NCI-H82 treated with DMSO at 0.1 percent for 48 hours (cell line): ENCODE measurements around the gene HLA-DMB.
A peak's percentile ranks its signal among the peaks of the same experiment; 100 is the strongest.
"Not testable (repeated sequence)": the region's sequence is repeated elsewhere in the genome, so short reads cannot be mapped to it uniquely, and the experiment has no call there.

Source experiments
- DNase-seq: peaks from one replicate; lab custom pipeline; 2025; ENCODE audit not compliant: unreplicated experiment; lab: John Stamatoyannopoulos, UW

HLA-DMB gene

GRCh38 chr6:32952817-32953739, 12.2 kb upstream of the HLA-DMB start, which contains the start of gene HLA-DMA:
HLA-DMA (minus strand) TSS chr6:32953097; CDS start chr6:32953036, 61 bp downstream.
- peak; percentile 16 for DNase-seq

DNA sequence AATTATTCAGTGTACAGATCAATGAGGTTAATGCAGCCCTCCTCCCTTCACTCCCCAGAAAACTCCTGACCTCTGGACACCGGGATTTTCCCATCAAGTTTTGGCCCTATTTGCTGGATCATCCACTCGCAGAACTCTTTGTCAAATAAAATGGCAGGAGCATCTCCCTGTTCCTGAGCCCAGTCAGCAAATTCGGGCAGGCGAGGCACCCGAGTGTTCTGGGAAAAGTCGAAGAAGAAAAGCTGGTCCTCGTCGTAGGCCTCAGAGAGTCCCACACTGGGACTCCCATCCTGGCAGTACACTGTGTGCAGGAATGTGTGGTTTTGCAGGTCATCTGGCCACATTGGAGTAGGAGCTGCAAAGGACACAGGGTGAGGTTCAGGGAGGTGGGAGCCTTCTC, 9.6 kb upstream of the HLA-DMB start:
- no peak for DNase-seq

DNA sequence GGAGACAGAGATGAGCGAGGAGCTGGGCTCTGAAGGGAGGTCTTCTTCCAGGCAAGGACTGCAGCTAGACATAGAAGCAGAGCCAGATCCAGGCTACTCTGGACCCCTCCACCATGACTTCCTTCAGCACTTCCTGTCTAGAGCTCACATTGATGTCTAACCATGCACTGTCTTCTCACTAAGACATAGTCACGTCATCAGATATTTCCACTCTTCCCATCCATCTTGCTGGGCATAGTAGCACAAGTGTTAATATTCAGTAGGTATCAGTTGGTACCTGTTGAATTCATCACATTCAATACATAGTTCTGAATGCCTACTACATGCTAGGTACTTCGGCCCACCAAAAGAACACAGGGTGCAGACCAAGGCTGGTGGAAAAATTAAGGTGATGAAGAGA, 9.2 kb upstream of the HLA-DMB start:
- DNase-seq = no peak

DNA sequence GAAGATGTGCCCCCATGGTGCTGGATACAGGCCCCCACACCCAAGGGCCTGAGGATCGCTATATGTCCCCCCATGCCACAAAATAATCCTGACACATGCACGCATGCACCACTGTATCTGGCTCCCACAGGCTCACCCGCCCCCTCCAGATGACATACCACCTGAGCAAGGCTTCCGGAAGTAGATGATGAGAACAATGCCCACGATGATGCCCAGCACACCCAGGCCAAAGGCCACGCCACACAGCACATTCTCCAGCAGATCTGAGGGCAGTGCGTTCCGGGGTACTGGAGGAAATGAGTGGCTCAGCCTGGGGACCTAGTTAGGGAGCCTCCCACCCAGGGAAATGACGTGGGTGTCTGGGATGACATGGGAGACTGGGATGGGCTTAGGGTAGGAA, 8.3 kb upstream of the HLA-DMB start:
- DNase-seq = no peak

- DNase-seq = no peak
These were observed 7.0 kb upstream of the HLA-DMB start for GRCh38 chr6:32947552-32948465.

DNA sequence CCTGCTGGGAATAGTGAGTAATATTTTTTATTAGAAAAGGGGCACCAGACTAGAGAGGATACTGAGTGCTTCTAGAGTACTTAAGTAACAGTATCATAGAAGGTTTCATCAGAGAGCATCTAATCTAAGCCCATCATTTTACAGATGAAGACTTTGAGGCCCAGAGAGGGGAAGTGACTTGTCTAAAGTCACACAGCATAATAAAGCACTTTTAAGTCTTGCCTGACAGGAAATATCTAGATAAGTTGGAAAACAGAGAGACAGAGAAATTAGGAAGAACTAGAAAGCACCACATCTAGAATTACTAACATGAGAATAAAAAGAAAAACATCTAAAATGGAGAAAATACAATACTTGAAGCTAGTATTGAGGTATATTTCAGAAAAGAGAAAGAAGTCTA, 6.1 kb upstream of the HLA-DMB start:
- DNase-seq = no peak

DNA sequence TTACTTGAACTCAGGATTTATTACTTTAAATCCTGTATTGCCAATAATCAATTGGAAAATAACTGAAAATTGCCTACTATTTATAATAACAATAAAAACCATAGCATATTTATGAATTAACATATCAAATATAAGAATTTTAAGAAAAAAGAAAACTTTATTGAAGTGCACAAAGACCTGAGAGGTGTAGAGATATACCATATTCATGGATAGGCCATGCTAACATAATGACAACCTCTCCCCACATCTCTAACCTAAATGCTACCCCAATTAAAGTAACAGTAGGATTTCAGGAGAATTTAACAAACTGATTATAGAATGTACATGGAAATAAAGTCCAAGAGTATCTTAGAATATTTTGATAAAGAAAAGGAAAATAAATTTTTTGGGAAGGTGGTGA, 5.1 kb upstream of the HLA-DMB start:
- DNase-seq = no peak

- DNase-seq = no peak
These were observed 4.4 kb upstream of the HLA-DMB start for GRCh38 chr6:32945108-32945760.

DNA sequence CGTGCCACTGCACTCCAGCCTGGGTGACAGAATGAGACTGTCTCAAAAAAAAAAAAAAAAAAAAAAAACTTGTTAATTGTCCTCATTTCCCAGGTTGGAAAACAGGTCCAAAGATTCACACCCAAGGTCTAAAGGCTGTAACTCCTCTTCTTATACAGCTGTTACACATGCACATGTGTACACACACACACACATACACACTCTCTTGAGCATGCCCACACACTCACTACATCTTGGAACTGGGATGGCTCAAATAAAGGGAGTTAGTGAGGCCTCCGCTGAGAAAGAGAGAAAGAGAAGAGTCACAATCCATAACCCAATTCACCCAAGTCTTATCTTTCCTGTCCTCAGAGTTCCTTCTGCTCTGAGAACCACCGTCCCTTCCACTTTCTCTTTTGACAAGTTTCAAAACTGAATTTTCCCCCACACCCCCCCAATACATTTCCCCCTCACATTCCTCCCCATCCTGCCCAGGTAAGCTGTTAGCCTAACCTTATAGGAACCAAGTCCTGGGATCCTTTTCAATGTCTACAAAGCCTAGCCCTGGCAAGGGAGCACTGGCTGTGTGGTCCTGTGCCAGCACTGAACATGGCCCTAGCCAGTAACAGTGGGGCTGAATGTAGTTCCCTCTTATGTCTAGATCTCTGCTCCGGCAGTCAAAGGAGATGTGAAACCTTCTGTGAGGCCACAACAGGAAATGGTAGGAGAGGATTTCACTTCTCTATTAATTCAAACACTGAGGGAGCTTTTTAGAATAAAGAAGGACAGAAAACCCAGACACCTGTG, 3.2 kb upstream of the HLA-DMB start:
- no peak for DNase-seq

GRCh38 chr6:32942555-32943123, 1.8 kb upstream of the HLA-DMB start:
- not testable (repeated sequence) for DNase-seq

- no peak for DNase-seq
These were observed 463 bp upstream of the HLA-DMB start for GRCh38 chr6:32941214-32941768.

DNA sequence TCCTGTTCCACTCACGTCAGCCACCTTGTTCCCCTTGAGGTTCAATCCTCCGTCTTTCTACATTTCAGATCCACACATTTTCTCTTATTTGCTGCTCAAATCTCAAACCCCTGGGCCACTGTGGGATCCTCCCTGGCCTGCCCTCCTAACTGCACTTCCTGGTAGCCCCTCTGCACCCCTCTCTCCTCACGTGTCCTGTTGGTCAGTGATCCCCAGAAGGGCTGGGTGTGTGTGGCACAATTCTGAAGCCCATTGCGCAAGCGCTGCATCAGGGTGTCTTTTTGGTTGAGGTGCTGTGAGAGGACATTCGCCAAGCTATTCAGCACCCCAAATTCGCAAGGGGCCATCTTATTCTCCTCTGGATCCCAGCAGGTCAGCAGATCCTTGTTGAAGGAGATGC, 2.3 kb downstream of the HLA-DMB start:
- no peak for DNase-seq

- no peak for DNase-seq
These were observed 3.6 kb downstream of the HLA-DMB start for GRCh38 chr6:32937230-32937633.

GRCh38 chr6:32936239-32937152, 4.3 kb downstream of the HLA-DMB start:
- DNase-seq = no peak

DNA sequence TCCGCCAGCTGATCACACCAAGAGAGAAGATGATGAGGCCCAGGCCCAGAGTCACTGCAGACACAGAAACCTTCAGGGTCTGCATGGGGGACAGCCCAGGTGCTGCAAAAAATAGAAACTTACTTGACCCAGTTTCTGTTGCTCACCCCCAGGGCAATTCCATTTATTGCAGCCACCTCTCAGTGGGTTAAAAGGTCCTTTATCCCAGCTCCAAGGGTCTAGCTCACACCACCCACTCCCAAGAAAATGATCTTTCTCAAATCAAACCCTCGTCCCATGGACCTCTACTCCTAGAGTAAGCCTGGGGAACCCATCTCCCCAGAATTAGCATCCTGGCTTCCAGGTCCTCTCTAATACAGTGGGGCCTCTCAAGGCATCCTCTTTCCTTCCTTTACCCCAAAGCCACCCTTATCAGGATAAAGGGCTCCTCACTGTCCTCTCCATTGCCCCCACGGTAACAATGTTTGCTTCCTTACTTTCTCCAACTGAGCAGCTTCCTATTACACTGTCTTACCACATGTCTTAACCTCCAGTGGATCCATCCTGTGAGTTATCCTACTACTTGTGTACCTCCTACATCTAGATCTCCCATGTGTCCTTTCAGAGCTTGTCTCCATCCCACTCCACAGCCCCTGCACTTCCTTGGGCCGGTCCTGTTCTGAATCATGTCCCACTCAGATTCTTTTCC, 5.1 kb downstream of the HLA-DMB start:
- no peak for DNase-seq

- peak; percentile 35 for DNase-seq
These were observed 7.2 kb downstream of the HLA-DMB start for GRCh38 chr6:32933661-32934085.

DNA sequence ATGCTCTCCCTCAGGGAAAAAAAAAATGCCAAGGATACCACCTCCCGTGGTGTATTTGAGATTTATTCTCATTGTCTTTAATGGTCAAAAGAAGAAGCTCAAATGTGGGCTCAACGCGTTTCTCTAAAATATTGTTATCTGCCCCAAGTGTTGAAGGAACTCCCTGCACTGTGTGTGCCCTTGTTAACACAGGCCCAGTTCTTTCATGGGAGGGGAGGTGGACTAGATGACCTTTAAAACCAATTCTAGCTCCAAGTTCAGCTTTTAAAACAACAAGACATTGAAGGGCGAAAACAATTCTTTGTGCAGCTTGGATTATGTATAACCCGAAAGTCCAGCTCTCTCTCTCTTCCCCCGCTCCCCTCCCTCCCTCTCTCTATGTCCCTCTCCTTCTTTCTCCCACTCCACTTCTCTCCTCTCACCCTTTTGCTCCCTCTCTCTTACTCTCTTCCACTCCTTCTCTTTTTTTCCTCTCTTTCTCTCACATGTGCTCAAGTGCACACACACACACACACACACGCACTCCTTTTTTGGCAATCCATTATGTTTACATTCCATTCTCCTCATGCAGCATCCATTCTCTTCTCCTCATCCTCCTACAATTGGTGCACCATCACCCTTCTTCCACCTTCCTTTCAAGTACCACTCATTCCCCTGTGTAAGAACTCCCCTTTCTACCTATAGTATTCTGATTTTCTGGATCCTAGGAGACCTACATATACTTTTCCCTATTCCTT, 8.5 kb downstream of the HLA-DMB start:
- DNase-seq = no peak
